ENCODE measurements around the gene ZNF709.

DNA sequence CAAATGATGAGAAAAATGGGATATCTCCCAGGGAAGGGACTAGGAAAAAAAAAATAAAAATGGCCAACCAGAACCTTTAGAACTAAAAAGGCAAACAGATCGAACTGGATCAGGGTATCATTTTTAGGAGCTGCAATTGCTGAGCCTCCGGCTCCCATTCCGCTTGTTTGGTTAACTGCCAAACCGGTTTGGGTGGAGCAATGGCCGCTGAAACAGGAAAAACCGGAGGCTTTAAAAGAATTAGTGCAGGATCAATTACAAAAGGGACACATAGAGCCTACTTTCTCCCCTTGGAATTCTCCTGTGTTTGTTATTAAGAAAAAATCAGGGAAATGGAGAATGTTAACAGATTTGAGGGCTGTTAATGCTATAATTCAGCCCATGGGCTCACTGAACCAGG lies 31.1 kb downstream of the ZNF709 start:
- TF ChIP-seq, protein P1, sequence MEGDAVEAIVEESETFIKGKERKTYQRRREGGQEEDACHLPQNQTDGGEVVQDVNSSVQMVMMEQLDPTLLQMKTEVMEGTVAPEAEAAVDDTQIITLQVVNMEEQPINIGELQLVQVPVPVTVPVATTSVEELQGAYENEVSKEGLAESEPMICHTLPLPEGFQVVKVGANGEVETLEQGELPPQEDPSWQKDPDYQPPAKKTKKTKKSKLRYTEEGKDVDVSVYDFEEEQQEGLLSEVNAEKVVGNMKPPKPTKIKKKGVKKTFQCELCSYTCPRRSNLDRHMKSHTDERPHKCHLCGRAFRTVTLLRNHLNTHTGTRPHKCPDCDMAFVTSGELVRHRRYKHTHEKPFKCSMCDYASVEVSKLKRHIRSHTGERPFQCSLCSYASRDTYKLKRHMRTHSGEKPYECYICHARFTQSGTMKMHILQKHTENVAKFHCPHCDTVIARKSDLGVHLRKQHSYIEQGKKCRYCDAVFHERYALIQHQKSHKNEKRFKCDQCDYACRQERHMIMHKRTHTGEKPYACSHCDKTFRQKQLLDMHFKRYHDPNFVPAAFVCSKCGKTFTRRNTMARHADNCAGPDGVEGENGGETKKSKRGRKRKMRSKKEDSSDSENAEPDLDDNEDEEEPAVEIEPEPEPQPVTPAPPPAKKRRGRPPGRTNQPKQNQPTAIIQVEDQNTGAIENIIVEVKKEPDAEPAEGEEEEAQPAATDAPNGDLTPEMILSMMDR (IDR thresholded peaks at IDR 0.05) = no peak
- no peak for TF ChIP-seq POLR2AphosphoS5 (IDR thresholded peaks at IDR 0.05)

All from sigmoid colon (tissue), 4 donors.